A673 (cell line): Measurements from ENCODE around the gene LRRFIP1.

Experiments used
- CTCF ChIP-seq: fragments of 300-800, 200-600 bp; sonication (generic); conservative IDR thresholded peaks from 2 replicates; pipeline ENCODE4 v1.5.1; 2017; ENCODE audit warnings: low read depth, mild to moderate bottlenecking, antibody characterized with exemption, low read length, moderate library complexity, mixed read lengths
- EZH2 ChIP-seq: fragments of 200-600 bp; sonication (generic); IDR thresholded peaks from 2 replicates; pipeline ENCODE4 v1.6.1; 2017; ENCODE audit warnings: borderline replicate concordance, low read depth, mild to moderate bottlenecking, mixed read lengths, antibody characterized with exemption, low read length; ENCODE audit not compliant: poor library complexity, severe bottlenecking

DNA sequence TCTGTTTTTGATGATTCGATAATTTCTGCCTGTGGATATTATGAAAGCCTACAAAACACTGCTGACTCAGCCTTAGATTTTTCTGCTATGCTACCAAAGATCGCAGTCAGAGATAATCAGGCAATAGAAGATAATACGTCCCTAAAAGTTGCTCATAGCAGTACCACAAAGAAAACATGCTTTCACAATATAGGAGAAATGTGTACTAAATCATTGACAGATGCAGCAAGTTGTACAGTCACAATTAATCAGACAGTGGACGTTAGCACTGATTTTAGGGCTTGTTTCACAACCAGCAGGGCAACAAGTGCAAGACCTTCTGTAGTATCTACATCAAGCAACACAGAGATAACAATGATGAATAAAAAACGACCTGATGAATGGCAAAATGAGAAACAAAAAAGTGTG is 190.7 kb downstream of the LRRFIP1 start:
- TF ChIP-seq CTCF (no peak), EZH2 (no peak)
